Measurements from ENCODE around the gene SPR. TPM values are rescaled to one million over a fixed set of nuclear protein-coding genes. Genes with fewer than 3 reads are reported as not detected.
A peak's percentile ranks its signal among the peaks of the same experiment; 100 is the strongest.

The SPR gene
- total RNA-seq, 1 donor from 2014 or later = 24.2 TPM

DNA sequence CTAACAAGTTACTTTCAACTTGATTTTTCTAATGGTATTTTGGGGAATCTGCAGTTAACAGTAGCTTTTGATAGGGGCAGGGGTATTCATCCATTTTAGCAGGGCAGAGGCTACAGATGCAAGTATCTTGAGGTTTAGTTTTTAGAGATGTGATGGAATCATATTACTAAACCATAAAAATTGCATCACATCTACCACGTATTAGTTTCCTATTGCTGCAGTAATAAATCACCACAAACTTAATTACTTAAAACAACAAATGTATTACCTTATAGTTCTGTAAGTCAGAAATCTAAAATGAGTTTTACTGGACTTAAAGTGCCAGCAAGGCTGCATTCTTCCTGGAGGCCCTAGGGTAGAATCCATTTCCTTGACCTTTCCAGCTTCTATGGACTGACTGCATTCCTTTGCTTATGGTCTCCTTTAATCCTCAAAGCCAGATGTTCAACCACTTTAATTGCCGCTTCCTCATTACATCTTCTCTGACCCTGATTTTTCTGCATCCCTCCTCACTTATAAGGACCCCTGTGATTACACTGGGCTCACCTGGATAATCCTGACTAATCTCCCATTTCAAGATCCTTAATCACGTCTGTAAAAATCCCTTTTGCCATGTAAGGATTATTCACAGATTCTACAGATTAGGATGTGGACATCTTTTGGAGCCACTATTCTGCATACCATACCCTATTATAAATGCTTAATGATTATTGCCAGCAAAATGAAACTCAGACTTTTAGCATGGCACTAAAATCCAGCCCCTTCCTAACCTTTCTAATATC lies 39.5 kb upstream of the SPR start:
- DNase-seq (ENCODE audit: low spot score, unreplicated experiment) = no peak
- Mint-ChIP-seq H3K9me3 (ENCODE audit: low read depth) (no peaks in the 10 kb centered on the region), H3K36me3 (ENCODE audit: insufficient read depth) (no peaks in the 10 kb centered on the region), H3K4me1 (ENCODE audit: low read depth) (no peaks in the 10 kb centered on the region), H3K27ac (no peak overlapping the region), H3K4me3 (ENCODE audit: low read depth) (no peak overlapping the region), H3K27me3 (peaks cover 3% of the 10 kb centered on the region)
- TF ChIP-seq, protein P1, sequence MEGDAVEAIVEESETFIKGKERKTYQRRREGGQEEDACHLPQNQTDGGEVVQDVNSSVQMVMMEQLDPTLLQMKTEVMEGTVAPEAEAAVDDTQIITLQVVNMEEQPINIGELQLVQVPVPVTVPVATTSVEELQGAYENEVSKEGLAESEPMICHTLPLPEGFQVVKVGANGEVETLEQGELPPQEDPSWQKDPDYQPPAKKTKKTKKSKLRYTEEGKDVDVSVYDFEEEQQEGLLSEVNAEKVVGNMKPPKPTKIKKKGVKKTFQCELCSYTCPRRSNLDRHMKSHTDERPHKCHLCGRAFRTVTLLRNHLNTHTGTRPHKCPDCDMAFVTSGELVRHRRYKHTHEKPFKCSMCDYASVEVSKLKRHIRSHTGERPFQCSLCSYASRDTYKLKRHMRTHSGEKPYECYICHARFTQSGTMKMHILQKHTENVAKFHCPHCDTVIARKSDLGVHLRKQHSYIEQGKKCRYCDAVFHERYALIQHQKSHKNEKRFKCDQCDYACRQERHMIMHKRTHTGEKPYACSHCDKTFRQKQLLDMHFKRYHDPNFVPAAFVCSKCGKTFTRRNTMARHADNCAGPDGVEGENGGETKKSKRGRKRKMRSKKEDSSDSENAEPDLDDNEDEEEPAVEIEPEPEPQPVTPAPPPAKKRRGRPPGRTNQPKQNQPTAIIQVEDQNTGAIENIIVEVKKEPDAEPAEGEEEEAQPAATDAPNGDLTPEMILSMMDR (IDR thresholded peaks at IDR 0.05; ENCODE audit: unreplicated experiment) = no peak

- H3K4me1 Mint-ChIP-seq (ENCODE audit: low read depth) = no peaks in the 10 kb centered on the region
- TF ChIP-seq, protein P1 (IDR thresholded peaks at IDR 0.05; ENCODE audit: unreplicated experiment) = no peak
- H3K36me3 Mint-ChIP-seq (ENCODE audit: insufficient read depth) = no peaks in the 10 kb centered on the region
- no peak for DNase-seq (ENCODE audit: low spot score, unreplicated experiment)
- no peaks in the 10 kb centered on the region for H3K9me3 Mint-ChIP-seq (ENCODE audit: low read depth)
- H3K27ac Mint-ChIP-seq = no peak overlapping the region
- H3K27me3 Mint-ChIP-seq = peaks cover 3% of the 10 kb centered on the region
- H3K4me3 Mint-ChIP-seq (ENCODE audit: low read depth) = no peak overlapping the region
Measured at GRCh38 chr2:72848436-72849137, 38.6 kb upstream of the SPR start.

DNA sequence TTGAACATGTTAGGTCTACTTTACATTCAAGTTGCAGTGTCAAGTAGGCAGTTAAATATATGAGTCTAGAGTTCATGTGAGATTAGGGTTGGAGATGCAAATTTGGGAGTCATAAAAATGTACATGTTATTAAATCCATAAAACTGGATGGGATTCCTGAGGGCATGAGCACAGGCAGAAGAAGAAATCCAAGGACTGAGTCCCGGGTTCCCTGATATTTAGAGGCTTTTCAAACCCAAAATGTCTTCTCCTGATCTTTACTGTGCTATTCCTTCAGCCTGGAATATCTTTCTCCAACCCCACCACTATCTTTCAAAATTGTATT lies 38.1 kb upstream of the SPR start:
- no peaks in the 10 kb centered on the region for H3K9me3 Mint-ChIP-seq (ENCODE audit: low read depth)
- no peak overlapping the region for H3K4me3 Mint-ChIP-seq (ENCODE audit: low read depth)
- no peaks in the 10 kb centered on the region for H3K4me1 Mint-ChIP-seq (ENCODE audit: low read depth)
- H3K27ac Mint-ChIP-seq = no peak overlapping the region
- H3K36me3 Mint-ChIP-seq (ENCODE audit: insufficient read depth) = no peaks in the 10 kb centered on the region
- H3K27me3 Mint-ChIP-seq = peaks cover 3% of the 10 kb centered on the region
- TF ChIP-seq, protein P1 (IDR thresholded peaks at IDR 0.05; ENCODE audit: unreplicated experiment) = no peak
- no peak for DNase-seq (ENCODE audit: low spot score, unreplicated experiment)

- H3K9me3 Mint-ChIP-seq (ENCODE audit: low read depth) = no peaks in the 10 kb centered on the region
- H3K4me1 Mint-ChIP-seq (ENCODE audit: low read depth) = no peaks in the 10 kb centered on the region
- peaks cover 3% of the 10 kb centered on the region for H3K27me3 Mint-ChIP-seq
- no peak overlapping the region for H3K27ac Mint-ChIP-seq
- no peak overlapping the region for H3K4me3 Mint-ChIP-seq (ENCODE audit: low read depth)
- DNase-seq (ENCODE audit: low spot score, unreplicated experiment) = no peak
- H3K36me3 Mint-ChIP-seq (ENCODE audit: insufficient read depth) = no peaks in the 10 kb centered on the region
- TF ChIP-seq, protein P1 (IDR thresholded peaks at IDR 0.05; ENCODE audit: unreplicated experiment) = no peak
Measured at GRCh38 chr2:72851333-72851732, 35.9 kb upstream of the SPR start.

DNA sequence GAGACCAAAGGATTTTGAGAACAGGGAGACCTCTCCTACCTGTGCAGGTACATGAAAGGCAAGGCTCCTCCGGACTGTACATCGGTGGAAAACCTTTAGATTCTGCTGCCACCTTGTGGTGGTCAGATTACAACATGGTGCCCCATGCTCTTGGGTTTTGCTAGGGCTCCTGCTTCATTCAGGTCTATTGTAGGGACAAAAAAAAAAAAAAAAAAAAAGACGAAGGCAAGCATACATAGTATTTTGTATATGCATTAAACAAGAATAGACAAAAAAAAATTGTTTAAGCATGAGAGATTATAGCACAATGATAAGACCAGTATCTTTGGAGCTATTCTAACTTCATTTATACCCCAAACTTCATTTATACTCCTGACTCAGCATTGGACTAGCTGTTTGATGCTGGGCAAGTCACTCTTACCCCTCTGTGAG lies 27.4 kb upstream of the SPR start:
- H3K9me3 Mint-ChIP-seq (ENCODE audit: low read depth) = no peaks in the 10 kb centered on the region
- H3K4me3 Mint-ChIP-seq (ENCODE audit: low read depth) = no peak overlapping the region
- no peak overlapping the region for H3K27ac Mint-ChIP-seq
- peaks cover 4% of the 10 kb centered on the region for H3K4me1 Mint-ChIP-seq (ENCODE audit: low read depth)
- TF ChIP-seq, protein P1 (IDR thresholded peaks at IDR 0.05; ENCODE audit: unreplicated experiment) = peak; percentile 75
- H3K27me3 Mint-ChIP-seq = peaks cover 13% of the 10 kb centered on the region
- DNase-seq (ENCODE audit: low spot score, unreplicated experiment) = peak; percentile 56
- H3K36me3 Mint-ChIP-seq (ENCODE audit: insufficient read depth) = no peaks in the 10 kb centered on the region
